Effector CD8-positive, alpha-beta T cell (primary cell): ENCODE measurements around the gene NABP1.

Experiments
- DNase-seq: peaks from one replicate; lab custom pipeline; 2025; lab: John Stamatoyannopoulos, UW

NABP1 gene

DNA sequence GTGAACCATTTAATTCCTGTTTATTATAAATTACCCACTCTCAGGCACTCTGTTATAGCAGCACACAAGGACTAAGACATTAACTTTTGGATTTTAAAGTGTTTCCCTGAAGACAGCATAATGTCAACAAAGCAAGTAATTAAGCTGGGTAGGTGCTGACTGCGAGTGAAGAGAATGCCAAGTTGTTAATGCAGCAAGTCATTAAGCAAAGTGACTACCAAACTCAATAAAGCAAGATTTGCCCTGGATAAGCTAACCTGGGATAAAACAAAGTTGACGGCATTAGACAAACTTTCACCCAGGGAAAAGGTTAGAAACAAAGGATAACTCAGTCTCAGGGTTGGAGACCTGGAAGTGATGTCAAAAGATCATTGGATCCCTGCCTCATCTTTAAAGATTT lies 28.4 kb upstream of the NABP1 start:
- DNase-seq = no peak

DNA sequence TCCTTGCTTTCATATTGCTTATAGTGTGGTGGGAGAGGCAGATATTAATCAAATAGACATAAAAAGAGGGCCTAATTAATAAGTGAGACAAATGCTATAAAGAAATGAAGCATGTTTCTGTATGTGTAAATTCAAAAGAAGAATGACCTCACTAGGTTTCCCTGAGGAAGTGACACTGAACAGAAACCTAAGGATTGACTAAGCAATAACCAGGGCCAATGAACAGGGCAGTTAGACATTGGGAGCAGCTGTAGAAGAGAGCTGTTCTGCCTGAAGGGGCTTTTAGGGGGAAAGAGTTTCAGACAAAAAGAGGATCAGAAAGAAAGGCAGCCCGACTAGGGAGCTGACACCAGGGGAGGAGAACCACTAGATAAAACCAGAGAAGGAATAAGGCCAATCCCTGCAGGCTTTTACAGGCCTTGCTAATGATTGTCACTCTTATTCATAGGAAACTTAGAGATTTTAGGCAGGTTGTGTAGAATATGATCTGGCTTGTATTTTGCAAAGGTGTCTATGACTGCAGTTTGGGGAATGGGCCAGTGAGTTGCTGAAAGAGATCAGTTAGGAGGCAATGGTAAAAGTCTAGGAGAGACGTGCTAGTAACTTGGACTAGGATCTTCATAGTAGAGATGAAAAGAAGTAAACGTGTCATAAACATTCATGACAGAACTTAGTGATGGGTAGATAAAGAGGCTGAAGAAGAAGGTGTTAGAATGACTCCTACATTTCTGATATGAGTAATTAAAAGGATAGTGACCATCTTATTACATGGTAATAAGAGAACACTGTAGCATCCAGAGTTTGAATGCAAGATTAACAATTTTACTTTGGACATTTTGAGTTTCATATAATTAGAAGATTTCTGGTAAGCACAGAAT lies 26.8 kb upstream of the NABP1 start:
- no peak for DNase-seq

DNA sequence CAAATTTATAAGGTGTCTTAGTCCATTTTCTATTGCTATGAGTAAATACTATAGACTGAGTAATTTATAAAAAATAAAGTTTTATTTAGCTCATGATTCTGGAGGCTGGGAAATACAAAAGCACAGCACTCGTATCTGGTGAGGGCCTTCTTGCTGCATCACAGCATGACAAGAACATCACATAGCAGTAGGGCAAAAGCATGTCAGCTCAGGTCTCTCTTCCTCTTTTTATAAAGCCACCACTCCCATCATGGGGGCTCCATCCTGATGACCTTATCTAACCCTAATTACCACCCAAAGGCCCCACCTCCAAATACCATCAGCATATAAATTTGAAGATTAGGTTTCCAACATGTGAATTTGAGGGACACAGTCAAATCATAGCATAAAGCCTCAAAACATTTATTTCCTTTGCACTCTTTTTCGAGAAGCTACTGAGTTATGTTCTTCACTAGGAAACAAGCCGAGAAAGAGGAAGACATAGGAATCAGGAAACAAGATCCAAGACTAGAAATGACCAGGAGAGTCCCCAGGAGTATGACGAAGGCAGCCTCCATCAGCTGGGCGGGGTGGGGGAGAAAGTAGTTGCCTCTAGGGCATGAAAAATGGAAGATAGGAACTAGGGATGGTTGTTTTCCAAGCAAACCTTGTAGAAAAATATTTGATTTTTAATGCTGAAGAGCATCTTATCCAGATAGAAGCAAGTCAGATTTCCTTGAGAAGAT lies 24.1 kb upstream of the NABP1 start:
- DNase-seq = no peak

- DNase-seq = no peak
Observed at GRCh38 chr2:191656391-191656790, 21.5 kb upstream of the NABP1 start.

DNA sequence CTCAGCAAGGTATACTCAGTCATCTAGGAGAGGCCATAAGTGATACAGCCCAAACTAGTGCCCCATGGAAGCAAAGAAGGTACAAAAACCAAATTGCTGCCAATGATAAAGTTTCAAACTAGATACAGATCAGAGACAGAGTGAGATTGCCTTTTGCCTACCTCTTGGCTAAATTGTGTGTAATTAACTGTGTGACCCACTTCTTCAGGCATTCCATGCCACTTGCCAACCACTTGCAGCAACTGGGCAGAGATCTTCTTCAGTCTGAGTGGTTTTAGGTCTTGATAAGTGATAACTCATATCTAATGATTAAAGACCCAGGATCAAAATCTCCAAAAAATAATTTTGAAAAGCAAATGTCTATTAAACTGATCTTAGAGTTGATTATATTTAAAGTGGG lies 21.1 kb upstream of the NABP1 start:
- DNase-seq = no peak

- no peak for DNase-seq
Observed at GRCh38 chr2:191657977-191658376, 20.0 kb upstream of the NABP1 start.

DNA sequence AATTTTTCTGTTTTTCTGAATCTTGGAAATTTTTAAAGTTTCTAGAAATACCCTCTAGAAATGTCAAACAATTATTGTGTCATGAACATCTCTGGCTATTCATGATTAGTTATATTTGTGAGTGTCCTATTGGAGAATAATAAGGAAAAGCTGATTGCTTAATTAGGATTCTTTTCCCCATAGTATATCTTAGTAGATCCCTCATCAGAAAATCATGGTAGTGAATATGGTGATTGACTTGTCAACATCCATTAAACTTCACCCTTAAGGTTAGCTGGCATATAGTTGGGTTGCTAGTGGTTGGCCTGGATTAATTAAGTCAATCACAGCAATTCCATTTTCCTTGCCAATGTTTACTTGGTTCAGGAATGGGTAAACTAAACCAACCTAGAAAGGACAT lies 18.7 kb upstream of the NABP1 start:
- DNase-seq = no peak

GRCh38 chr2:191660575-191660974 lies 17.4 kb upstream of the NABP1 start:
- no peak for DNase-seq

- DNase-seq = no peak
Observed at GRCh38 chr2:191661097-191661924, 16.6 kb upstream of the NABP1 start.

- DNase-seq = no peak
Observed at GRCh38 chr2:191664823-191665677, 12.9 kb upstream of the NABP1 start.

DNA sequence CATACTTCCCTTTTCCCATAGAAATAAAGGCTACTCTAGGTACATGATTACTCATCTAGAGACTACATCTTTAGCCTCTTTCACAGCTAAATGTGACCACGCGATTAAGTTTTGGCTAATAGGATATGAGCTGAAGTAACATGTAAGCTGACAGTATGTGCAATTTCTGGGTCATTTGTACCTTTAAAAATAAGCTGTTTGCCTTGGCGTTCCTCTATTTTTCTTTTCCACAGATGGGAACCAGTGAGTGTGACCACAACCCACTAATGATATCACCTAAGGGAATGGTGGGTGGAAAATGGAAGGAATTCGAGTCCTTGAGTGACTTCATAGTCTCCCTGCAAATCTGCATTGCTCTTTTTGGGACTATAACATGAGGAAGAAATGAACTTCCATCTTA lies 11.7 kb upstream of the NABP1 start:
- DNase-seq = no peak

DNA sequence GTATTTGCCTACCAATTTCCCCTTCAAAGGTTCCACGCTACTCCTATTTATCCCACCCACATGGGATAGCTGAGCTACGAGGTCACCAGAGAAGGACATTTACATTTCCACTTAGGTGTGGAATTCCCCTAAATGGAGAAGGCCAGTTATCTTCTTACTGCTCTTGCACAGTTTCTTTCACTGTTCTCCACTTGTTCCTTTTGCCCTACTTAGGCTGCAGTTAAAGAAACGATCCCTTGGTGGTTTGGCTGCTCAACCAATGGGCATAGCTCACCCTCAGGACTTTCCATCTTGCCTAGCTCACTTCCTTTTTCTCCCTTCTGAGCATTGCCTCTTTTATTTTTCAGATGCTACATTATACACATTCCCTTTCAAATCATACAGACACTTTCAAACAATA lies 11.2 kb upstream of the NABP1 start:
- no peak for DNase-seq

DNA sequence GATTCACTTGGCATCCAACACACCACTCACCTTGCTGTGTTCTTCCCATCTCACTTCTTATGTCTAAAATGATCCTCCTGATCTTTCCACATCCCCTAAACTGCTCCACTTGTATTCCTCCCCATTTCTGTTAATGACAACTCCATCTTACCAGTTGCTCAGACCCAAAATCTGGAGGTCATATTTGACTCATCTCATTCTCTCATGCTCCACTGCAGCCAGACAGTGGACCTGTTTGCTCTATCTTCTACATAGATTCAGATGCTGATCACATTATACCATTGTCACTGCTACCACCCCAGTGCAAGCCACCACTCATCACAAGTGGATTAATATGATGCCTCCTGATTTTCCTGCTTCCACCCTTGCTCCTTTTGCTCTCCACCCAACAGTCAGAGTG lies 7.9 kb upstream of the NABP1 start:
- no peak for DNase-seq

DNA sequence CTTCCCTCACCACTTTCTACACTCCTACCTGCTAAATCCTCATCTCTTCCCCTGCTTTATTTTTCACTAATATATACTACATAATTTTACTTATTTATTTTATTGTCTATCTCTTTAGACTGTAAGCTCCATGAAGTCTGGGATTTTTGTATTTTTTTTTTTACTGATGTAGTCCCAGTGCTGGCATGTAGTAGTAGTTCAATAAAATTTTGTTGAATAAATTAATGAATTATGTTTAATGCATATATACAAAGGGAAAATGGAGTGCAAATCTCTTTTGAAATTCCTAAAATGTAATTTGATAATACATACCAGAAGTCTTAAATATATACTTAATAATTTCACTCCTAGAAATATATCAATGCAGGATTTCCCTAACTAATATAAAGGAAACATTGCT lies 7.1 kb upstream of the NABP1 start:
- no peak for DNase-seq

DNA sequence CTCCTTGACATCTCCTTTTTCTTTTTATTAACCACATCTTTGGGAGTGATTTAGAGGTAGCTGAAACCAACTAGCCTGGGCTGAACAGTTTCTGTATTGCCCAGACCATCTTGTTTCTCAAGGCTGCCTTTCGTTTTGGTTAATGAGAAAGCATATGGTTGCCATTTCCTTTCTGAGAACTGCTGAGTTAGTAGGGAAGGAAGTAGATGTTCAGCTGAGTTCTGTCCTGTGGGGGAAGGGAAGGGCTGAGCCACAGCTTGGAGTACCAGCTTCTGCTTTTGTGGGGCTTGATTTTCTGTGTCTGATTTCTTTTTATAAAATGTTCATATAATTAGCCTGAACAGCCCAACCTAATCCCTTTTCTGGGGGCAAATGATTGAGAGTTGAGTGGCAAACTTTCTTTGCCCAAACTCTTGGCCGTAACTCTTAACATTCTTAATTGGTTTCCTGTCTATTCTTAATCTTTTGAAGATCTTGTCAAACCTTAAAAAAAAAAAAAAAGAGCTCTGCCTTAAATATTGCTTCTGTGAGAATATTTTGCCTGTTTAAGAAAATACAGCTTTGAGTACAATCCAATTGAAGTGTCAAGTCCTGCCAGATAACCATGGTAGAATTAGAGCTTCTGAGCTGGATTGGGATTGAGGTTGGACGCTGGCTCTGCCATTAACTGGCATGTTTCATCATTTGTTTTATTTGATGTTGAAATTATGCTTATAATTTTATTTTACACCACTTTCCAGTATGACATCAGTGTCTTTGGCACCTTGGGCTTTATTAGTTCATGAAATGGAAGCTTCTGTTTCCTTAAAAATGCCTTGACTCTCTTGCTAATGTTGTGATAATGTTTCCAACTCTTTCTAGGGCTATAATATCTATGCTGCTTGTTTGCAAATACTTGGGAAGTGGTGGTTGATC lies 1.9 kb upstream of the NABP1 start:
- DNase-seq = peak; percentile 12

DNA sequence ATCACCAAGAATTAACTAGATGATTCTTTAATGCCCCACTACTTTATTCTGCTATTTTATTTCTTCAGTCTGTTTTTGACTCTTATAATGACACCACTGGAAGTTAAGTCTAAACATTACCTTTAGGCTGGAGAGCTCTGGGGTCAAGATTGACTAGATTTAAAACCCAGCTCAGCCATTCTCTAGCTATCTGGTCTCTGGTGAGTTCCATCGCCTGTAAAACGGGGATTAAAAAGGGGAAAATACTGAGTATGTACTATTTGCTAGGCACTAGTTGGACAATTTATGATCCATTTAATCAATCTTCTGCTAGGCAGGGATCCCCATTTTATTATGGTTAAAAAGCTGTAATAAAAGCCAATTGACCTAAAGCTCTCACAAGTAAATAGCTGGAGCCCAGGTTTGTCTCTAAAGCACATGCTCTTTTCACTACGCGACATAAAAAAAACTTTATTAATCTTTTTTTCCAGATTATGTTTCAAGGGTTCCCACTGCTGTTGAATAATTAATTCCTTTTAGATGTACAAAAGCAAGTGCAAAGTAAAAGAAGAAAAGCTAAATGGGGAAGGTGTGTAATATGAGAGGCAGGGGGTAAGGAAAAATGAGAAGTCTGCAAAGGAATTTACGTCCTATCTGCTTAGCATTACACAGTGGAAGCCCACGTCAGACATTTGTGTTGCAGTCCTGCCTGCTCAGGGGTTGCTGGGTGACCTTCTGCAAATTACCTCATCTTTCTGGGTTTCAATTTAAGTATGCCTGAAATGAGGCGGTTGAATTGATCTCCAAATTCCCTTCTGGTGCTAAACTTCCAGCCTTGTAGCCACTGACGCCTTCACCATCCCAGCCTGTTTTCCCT lies 918 bp upstream of the NABP1 start:
- DNase-seq = no peak

GRCh38 chr2:191678437-191679100 lies 633 bp downstream of the NABP1 start:
- DNase-seq = peak; percentile 22

- DNase-seq = no peak
Observed at GRCh38 chr2:191679818-191680600, 2.1 kb downstream of the NABP1 start.
